G401 (cell line): ENCODE measurements around the gene BACH1. TPM values are rescaled to one million over a fixed set of nuclear protein-coding genes. Genes with fewer than 3 reads are reported as not detected.

Experiments
- DNase-seq: peaks from one replicate; pipeline ENCODE4 v3.0.0-alpha.2; 2015; ENCODE audit warnings: low spot score
- in situ Hi-C: cut with HindIII; loops from 2 replicates; pipeline ENCODE4 v1.10.0; 2016; ENCODE audit warnings: low sequenced_read_pairs, mixed read lengths
- total RNA-seq: library from RNA; depleted of rRNA; stranded (reverse); fragments of >200 nt; shearing (Covaris generic); gene quantifications from 2 replicates; pipeline ENCODE4 v1.2.3, GENCODE V29; 2014

BACH1 gene
- total RNA-seq, 1 experiment from 2014 or later: 45.2 TPM

DNA sequence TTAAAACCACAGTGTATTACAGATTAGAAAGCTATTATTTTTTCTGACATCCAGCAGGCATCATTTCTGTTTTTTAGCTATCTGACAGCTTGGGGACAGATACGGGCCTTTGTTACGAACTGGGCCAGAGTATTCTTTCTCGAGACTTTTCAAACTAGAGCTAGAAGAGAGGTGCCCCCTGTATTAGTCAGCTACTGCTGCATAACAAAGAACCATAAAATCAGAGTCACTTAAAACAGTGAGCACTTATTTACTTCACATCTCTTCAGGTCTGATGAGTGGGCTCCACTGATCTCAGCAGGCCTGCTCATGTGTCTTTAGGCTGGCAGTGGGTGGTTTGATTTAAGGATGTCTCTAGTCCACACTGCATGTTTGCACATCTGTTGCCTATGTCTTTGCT is 67.8 kb downstream of the BACH1 start:
- DNase-seq: no peak
- in situ Hi-C loops: no loop called here

DNA sequence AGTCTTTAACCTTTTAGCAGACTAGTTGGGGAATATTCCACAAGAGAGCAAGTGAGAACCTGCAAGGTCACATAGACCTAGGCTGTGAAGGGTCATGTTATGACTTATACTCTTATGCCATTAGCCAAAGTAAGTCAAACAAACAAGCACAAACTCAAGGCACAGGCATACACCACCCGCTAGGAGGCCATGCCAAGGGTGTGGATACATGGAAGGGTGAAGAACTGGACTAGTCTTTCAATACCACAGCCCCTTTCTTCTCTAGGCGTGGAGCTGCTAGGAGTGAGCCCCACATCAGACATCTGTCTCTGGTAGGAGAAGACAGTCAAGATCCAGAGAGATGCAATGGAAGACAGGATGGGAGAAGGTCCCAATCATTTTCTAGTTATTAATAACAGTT is 68.6 kb downstream of the BACH1 start:
- no peak for DNase-seq
- in situ Hi-C loops: no loop called here

- no peak for DNase-seq
- in situ Hi-C loops: no loop called here
Measured at GRCh38 chr21:29368906-29369305, 70.2 kb downstream of the BACH1 start.

GRCh38 chr21:29371464-29371863 is 72.7 kb downstream of the BACH1 start:
- in situ Hi-C loops: no loop called here
- no peak for DNase-seq

GRCh38 chr21:29372063-29372802 is 73.5 kb downstream of the BACH1 start:
- in situ Hi-C loops: no loop called here
- peak; percentile 82 for DNase-seq

DNA sequence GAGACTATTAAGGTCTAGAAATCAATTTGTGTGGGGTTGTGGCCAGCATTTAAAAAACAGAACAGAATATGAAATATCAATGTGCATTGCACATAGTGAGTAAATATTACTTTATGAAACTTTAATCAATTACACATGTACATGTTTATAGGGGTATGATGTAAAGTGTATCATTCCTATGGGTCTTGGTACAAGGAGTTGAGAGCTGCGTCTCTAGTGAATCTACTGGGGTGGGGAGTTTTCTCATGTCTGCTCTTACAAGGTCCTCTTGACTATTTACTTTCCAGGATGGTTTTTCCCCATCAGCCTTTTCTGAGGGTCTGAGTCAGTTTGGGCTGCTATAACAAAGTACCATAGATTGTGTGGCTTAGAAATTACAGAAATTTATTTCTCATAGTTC is 75.8 kb downstream of the BACH1 start:
- no peak for DNase-seq
- in situ Hi-C loops: no loop called here

GRCh38 chr21:29376556-29376955 is 77.8 kb downstream of the BACH1 start:
- peak; percentile 21 for DNase-seq
- in situ Hi-C loops: no loop called here

DNA sequence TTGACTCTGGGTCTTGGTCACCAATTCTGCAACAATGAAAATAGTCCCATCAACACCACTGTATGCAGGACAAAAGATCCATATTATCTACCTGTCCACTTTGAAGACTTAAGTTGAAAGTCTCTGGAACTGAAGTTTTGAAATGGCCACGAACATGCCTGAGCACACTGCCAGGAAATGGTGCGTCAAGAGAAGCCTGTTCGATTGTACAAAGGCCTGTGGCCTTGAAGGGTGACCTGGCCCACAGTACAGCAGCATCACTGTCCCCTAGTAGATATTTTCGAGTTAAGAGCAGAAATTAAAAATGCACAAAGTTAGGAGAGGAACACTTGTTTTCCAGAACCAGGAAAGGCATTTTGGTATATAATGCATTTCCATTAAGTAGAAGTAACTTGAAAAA is 78.5 kb downstream of the BACH1 start:
- DNase-seq: no peak
- in situ Hi-C loops: no loop called here

GRCh38 chr21:29378832-29379231 is 80.1 kb downstream of the BACH1 start:
- in situ Hi-C loops: no loop called here
- DNase-seq: no peak

- DNase-seq: no peak
- in situ Hi-C loops: no loop called here
Measured at GRCh38 chr21:29379517-29380054, 80.9 kb downstream of the BACH1 start.

DNA sequence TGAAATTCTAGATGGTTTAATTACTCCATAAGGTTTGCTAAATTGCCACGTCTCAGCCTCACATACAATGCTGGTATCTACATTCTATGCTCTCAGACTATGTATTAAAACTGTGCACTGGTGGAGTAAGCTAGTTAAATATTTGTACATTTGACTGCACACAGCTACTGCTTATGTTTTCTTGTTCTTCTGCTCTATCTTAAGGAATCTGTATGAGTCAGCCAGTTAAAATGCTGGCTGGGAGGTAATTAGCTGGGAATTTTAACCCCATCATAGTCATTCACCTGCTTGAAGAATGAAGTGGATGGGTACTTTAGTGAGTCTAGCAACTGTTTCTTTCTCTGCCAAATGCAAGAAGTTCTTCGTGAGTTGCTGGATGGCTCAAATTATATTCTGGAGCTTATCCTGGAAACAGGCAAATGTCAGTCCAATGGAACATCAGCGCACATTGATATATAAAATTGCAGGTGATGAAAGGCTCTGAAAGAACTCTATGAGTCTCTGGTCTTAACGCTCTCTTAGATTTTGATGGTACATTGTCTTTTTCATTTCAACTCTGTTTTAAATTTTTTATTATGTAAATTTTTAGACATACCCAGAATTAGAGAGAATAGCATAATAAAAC is 83.4 kb downstream of the BACH1 start:
- no peak for DNase-seq
- in situ Hi-C loops: no loop called here

DNA sequence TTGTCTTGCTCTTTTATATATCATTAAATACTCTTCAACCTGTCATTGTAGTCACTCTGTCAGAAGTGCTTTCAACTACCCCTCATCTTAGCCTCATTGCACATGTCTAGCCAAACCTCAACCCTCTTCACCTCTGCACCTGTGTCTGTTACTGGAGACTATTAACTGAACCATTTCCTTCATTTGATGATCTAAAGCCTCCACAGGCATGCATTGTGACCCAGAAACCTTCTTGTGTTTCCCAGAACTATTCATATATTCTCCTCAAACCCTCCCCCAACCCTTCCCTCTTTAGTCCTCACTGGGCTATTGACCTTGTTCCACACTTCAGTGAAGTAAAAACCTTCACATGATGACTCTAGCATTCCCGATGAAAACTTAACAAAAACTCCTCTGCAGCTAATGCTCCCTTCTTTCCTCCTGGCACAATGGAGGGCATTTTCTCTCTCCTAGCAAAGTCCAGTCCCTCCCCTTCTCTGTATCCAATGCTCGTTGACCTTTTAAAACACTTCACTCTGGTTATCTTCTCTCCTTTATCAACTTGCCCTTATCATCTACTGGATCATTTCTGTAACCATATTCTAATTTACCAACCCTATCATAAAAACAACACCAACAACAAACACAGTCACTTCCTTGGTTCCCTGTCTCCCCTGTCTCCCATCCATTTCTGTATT is 86.1 kb downstream of the BACH1 start:
- DNase-seq: no peak
- in situ Hi-C loops: no loop called here

- DNase-seq: no peak
- in situ Hi-C loops: no loop called here
Measured at GRCh38 chr21:29385934-29386520, 87.3 kb downstream of the BACH1 start.

DNA sequence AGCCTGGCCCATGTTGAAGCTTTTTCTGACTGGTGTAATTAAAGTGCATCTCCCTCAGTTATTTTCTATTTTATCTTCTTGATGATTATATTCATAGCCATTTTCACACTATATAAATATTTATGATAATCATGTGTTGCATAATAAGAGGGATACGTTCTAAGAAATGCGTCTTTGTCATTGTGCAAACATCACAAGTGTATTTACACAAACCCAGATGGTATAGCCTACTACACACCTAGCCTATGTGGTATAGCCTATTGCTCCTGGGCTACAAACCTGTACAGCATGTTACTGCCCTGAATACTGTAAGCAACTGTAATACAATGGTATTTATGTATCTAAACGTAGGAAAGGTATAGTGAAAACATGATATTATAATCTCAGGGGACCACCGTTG is 88.1 kb downstream of the BACH1 start:
- DNase-seq: no peak
- in situ Hi-C loops: no loop called here

- no peak for DNase-seq
- in situ Hi-C loops: no loop called here
Measured at GRCh38 chr21:29387598-29387997, 88.9 kb downstream of the BACH1 start.

GRCh38 chr21:29389136-29389535 is 90.4 kb downstream of the BACH1 start:
- no peak for DNase-seq
- in situ Hi-C loops: no loop called here

DNA sequence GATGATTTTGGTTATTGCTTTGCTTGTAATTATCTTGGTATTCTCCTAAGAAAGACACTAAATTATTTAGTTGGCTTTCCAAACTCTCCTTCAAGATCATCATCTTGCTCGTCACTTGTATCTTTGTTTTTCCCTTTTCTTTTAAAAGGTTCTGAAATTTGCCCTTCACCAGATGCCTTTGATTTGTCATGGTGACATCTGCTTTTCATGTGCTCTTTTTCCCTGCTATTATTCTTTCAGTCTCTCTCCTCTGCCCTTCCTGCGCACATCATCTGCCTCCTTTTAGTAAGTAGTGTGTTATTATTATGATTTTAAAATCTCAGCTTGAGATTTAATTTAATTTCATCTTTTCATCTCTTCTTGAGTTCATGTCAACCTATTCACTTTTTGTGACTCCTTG is 92.1 kb downstream of the BACH1 start:
- in situ Hi-C loops: no loop called here
- DNase-seq: no peak

- in situ Hi-C loops: no loop called here
- DNase-seq: no peak
Measured at GRCh38 chr21:29394051-29394450, 95.3 kb downstream of the BACH1 start.
